ENCODE results near the gene TBATA. TPM values are rescaled to one million over a fixed set of nuclear protein-coding genes. Genes with fewer than 3 reads are reported as not detected.

Gene TBATA
- total and polyA plus RNA-seq, 7 donors: not detected

DNA sequence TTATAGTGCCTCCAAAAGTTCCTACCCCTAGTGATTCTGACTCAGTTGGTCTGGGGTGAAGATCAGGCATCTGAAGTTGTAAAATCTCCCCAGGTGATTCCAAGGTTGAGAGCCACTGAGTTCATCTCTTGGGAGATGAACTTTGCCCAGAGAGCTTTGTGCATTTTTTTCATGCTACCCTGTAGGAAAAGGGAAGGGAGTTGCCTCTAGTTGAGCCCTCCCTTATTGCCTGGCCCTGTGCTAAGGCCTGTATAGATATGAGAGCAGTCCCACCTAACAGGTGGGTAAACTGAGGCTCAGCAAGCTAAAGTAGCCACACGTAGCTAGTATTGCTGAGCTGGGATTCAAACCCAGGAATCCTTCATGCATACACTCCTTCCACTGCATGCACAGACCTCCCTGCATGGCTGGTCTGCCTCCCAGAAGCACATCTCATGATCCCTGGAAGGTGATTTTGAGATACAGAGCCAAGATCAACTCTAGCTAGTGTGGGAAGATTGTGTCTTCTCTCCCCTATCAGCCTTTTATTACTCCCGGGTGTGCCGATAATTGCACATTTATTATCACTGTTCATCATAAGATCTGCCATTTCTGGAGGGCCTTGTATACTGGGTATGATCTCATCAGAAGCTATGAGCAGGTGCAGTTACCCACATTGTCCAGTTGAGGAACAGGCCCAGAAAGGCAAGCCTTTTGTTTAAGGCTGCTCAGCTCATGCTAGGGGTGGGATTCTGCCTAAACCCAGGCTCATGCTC lies 47.0 kb downstream of the TBATA start:
- no peak overlapping the region for H3K27ac ChIP-seq
- no peak for TF ChIP-seq EP300 (IDR thresholded peaks at IDR 0.05)
- TF ChIP-seq, protein P1, sequence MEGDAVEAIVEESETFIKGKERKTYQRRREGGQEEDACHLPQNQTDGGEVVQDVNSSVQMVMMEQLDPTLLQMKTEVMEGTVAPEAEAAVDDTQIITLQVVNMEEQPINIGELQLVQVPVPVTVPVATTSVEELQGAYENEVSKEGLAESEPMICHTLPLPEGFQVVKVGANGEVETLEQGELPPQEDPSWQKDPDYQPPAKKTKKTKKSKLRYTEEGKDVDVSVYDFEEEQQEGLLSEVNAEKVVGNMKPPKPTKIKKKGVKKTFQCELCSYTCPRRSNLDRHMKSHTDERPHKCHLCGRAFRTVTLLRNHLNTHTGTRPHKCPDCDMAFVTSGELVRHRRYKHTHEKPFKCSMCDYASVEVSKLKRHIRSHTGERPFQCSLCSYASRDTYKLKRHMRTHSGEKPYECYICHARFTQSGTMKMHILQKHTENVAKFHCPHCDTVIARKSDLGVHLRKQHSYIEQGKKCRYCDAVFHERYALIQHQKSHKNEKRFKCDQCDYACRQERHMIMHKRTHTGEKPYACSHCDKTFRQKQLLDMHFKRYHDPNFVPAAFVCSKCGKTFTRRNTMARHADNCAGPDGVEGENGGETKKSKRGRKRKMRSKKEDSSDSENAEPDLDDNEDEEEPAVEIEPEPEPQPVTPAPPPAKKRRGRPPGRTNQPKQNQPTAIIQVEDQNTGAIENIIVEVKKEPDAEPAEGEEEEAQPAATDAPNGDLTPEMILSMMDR (IDR thresholded peaks at IDR 0.05): no peak
- TF ChIP-seq POLR2A (IDR thresholded peaks at IDR 0.05): no peak
- TF ChIP-seq POLR2AphosphoS5 (IDR thresholded peaks at IDR 0.05): no peak
- peaks cover 0 to 11% (median 0%) of the 10 kb centered on the region in 3 donors for H3K27me3 ChIP-seq
- 20 to 80% methylated on average over 3 of the region's 3 CpGs for WGBS, 2 donors
- no peak overlapping the region for H3K4me3 ChIP-seq
- H3K9me3 ChIP-seq: no peaks in the 10 kb centered on the region
- H3K4me1 ChIP-seq: peaks cover 0 to 33% (median 32%) of the 10 kb centered on the region in 4 donors
- no peak for DNase-seq
- H3K36me3 ChIP-seq: no peaks in the 10 kb centered on the region
- intact Hi-C loops (cut with DNase I): no loop called here

DNA sequence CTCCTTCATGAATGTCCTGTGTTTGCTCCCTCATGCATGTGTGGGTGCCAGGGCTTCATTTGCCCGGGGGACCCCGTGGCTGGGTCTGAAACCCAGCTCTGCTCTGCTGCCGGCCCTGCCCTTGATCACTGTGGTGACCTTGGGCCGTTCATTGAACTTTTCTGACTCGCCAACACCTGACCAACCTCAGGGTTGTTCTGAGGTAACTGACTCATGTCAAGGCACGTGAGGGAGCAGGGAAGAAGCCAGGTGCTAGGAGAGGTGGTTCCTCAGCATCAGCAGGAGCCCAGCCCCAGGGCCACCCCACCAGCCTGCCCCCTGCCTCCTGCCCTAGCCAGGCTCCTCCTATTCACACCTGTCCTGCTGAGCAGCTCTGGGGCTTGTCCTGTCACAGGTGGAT lies 47.9 kb downstream of the TBATA start:
- no peaks in the 10 kb centered on the region for H3K9me3 ChIP-seq
- H3K4me3 ChIP-seq: no peak overlapping the region
- TF ChIP-seq POLR2AphosphoS5 (IDR thresholded peaks at IDR 0.05): no peak
- no peak for TF ChIP-seq EP300 (IDR thresholded peaks at IDR 0.05)
- TF ChIP-seq POLR2A (IDR thresholded peaks at IDR 0.05): no peak
- 51 to 85% methylated on average over 6 of the region's 6 CpGs for WGBS, 2 donors
- H3K4me1 ChIP-seq: peaks cover 0 to 24% (median 23%) of the 10 kb centered on the region in 4 donors
- no peak for DNase-seq
- no peak overlapping the region for H3K27ac ChIP-seq
- no peaks in the 10 kb centered on the region for H3K36me3 ChIP-seq
- intact Hi-C loops (cut with DNase I): no loop called here
- peaks cover 0 to 11% (median 0%) of the 10 kb centered on the region in 3 donors for H3K27me3 ChIP-seq

DNA sequence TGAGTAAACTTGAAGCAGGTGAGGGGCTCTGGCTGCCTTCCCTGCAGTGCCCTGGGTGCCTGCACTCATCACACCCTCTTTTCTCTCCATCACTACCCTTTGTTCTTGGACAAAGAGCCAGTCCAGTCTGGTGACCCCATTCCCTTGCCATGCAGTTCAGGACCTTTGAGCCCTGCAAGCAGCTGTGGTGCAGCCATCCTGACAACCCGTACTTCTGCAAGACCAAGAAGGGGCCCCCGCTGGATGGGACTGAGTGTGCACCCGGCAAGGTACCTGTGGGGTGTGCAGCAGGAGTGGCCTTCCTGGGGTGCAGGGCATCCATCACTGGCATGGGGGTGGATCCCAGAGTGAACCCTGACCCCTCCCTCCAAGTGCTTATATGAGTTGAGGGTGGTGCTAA lies 48.7 kb downstream of the TBATA start:
- DNase-seq: no peak
- peaks cover 0 to 17% (median 16%) of the 10 kb centered on the region in 4 donors for H3K4me1 ChIP-seq
- H3K9me3 ChIP-seq: no peaks in the 10 kb centered on the region
- H3K27ac ChIP-seq: no peak overlapping the region
- intact Hi-C loops (cut with DNase I): no loop called here
- TF ChIP-seq POLR2AphosphoS5 (IDR thresholded peaks at IDR 0.05) (no peak), EP300 (IDR thresholded peaks at IDR 0.05) (no peak), POLR2A (IDR thresholded peaks at IDR 0.05) (no peak)
- TF ChIP-seq, protein P1 (IDR thresholded peaks at IDR 0.05): no peak
- H3K36me3 ChIP-seq: no peaks in the 10 kb centered on the region
- peaks cover 0 to 11% (median 0%) of the 10 kb centered on the region in 3 donors for H3K27me3 ChIP-seq
- 89 to 93% methylated on average over 3 of the region's 3 CpGs for WGBS, 2 donors
- H3K4me3 ChIP-seq: no peak overlapping the region

DNA sequence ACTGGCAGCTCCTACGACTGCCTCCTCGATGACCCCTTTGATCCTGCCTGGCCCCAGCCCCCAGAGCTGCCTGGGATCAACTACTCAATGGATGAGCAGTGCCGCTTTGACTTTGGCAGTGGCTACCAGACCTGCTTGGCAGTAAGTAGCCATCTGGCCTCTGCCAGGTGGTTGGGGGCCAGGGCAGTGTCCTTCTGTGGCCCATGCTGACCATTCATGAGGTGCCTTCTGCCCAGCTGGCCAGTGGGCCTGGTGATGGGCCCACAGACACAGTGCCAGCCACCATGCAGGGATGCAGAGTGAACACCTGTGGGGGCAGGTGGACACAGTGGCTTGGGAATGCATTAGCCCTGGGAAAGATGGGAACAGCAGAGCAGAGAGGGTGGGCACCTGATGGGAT lies 50.0 kb downstream of the TBATA start:
- Histone ChIP-seq H3K27ac (no peak overlapping the region), H3K4me1 (peaks cover 0 to 3% (median 2%) of the 10 kb centered on the region in 4 donors), H3K9me3 (no peaks in the 10 kb centered on the region), H3K4me3 (no peak overlapping the region), H3K36me3 (no peaks in the 10 kb centered on the region), H3K27me3 (peaks cover 0 to 11% (median 0%) of the 10 kb centered on the region in 3 donors)
- intact Hi-C loops (cut with DNase I): no loop called here
- 84 to 88% methylated on average over 3 of the region's 3 CpGs for WGBS, 2 donors
- TF ChIP-seq POLR2A (IDR thresholded peaks at IDR 0.05) (no peak), EP300 (IDR thresholded peaks at IDR 0.05) (no peak), POLR2AphosphoS5 (IDR thresholded peaks at IDR 0.05) (no peak)
- TF ChIP-seq, protein P1 (IDR thresholded peaks at IDR 0.05): no peak
- no peak for DNase-seq

DNA sequence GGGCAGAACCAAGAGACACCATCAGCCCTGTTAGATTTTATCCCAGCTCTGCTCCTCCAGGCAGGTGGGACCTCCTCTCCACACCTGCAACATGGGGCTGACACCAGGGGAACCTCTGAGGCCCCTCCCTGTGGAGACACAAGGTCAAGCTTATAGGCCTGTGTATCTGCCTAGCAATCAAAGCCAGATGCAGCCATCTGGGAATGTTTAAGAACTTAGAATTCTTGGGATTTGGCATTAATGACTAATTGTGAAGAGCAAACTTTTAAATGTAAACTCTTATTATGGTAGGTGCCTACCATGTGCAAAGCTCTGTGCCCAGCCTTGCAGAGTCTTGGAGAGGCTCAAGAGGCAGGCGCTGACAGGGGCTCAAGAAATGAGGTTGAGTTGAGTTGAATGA lies 52.1 kb downstream of the TBATA start:
- no peak for DNase-seq
- no peaks in the 10 kb centered on the region for H3K36me3 ChIP-seq
- no peaks in the 10 kb centered on the region for H3K4me1 ChIP-seq
- H3K27ac ChIP-seq: no peak overlapping the region
- no peaks in the 10 kb centered on the region for H3K9me3 ChIP-seq
- H3K4me3 ChIP-seq: no peak overlapping the region
- WGBS, 2 donors: 92 to 94% methylated on average over 1 of the region's 1 CpG
- intact Hi-C loops (cut with DNase I): no loop called here
- H3K27me3 ChIP-seq: peaks cover 0 to 11% (median 0%) of the 10 kb centered on the region in 3 donors
- no peak for TF ChIP-seq POLR2AphosphoS5 (IDR thresholded peaks at IDR 0.05)
- TF ChIP-seq POLR2A (IDR thresholded peaks at IDR 0.05): no peak
- TF ChIP-seq, protein P1 (IDR thresholded peaks at IDR 0.05): no peak
- TF ChIP-seq EP300 (IDR thresholded peaks at IDR 0.05): no peak
